Astrocyte (in vitro differentiated cells and primary cell): ENCODE measurements around the gene CDH13.

Experiments used
- CTCF ChIP-seq: IDR thresholded peaks from 2 replicates; pipeline ENCODE4 v1.5.1; 2011; ENCODE audit warnings: low read depth, mild to moderate bottlenecking, inconsistent platforms, low read length, moderate library complexity; ENCODE audit not compliant: insufficient read depth
- EZH2 ChIP-seq: IDR thresholded peaks from 2 replicates; pipeline ENCODE4 v1.6.1; 2012; ENCODE audit warnings: mild to moderate bottlenecking, low read length, inconsistent platforms; ENCODE audit not compliant: insufficient read depth

- TF ChIP-seq EZH2 (no peak), CTCF (no peak)
These were observed 42.1 kb upstream of the CDH13 start for GRCh38 chr16:82584553-82585152.
